Measurements from ENCODE around the gene ADORA1.

ADORA1 gene

DNA sequence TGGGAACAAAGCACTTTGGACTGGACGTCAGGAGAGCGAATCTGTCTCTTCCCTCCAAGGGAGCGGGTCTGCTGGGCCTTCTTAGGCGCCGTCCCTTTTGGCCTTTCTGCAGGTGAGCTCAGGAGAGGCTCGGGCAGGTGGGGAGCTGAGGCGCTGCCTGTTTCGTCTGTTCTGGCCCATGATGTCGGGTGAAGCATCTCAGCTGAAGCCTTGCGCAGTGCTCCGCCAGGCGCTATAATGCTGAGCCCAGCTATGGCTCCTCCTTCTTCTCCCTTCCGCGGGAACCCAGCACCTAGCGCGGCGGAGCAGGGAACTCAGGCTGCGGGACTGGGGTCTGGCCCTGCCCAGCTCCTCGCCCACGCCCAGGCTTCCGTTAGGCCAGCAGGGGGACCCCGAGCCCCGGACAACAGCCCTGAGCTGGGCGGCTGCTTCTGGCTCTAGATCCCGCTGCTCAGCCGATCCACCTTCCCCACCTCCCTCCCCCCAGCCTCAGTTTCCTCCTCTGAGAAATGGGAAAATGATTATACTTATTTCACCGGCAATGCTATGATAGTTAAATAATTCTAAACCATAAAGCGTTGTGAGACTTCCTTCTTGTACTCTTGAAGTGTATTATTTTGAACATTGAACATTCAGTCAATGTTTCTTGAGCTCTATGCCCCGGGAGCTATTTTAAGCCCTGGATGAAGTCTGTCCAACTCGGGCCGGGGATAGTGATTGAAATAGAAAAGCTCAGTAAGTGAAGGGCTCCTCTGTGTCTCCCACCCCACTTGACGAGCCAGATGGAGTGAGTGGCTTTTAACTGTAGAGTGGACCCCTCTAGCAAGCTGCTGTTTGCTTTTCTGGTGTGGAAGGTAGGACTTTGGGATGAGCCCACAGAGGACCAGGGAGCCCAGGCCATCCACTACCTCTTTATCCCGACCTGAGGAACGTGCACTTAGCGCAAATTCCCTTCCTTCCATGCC, 9.6 kb upstream of the ADORA1 start:
- Histone ChIP-seq H4K20me1 (ENCODE audit: insufficient read depth, low read length) (no peaks in the 10 kb centered on the region), H3K9me2 (ENCODE audit: low read depth, low read length) (no peaks in the 10 kb centered on the region), H3K27me3 (ENCODE audit: insufficient read depth, low read length) (peaks cover 4% of the 10 kb centered on the region; the same call in 1 of the 2 replicates), H3K36me3 (ENCODE audit: insufficient read depth, low read length) (no peaks in the 10 kb centered on the region), H3K4me3 (ENCODE audit: low read depth, low read length, poor library complexity, severe bottlenecking) (no peak overlapping the region), H3K9me3 (ENCODE audit: low read length) (no peaks in the 10 kb centered on the region), H3K4me2 (ENCODE audit: low read length) (no peak overlapping the region), H3F3A (ENCODE audit: insufficient read depth, low read length) (no peaks in the 10 kb centered on the region), H3K9ac (ENCODE audit: low read length) (no peak overlapping the region), H3K4me1 (ENCODE audit: insufficient read depth, low read length, severe bottlenecking) (no peaks in the 10 kb centered on the region), H3K27ac (ENCODE audit: low read depth, low read length, poor library complexity, severe bottlenecking) (no peak overlapping the region), H2AFZ (ENCODE audit: low read length) (no peak overlapping the region), H3K79me2 (ENCODE audit: insufficient read depth, low read length) (no peaks in the 10 kb centered on the region)
- TF ChIP-seq, protein P1, sequence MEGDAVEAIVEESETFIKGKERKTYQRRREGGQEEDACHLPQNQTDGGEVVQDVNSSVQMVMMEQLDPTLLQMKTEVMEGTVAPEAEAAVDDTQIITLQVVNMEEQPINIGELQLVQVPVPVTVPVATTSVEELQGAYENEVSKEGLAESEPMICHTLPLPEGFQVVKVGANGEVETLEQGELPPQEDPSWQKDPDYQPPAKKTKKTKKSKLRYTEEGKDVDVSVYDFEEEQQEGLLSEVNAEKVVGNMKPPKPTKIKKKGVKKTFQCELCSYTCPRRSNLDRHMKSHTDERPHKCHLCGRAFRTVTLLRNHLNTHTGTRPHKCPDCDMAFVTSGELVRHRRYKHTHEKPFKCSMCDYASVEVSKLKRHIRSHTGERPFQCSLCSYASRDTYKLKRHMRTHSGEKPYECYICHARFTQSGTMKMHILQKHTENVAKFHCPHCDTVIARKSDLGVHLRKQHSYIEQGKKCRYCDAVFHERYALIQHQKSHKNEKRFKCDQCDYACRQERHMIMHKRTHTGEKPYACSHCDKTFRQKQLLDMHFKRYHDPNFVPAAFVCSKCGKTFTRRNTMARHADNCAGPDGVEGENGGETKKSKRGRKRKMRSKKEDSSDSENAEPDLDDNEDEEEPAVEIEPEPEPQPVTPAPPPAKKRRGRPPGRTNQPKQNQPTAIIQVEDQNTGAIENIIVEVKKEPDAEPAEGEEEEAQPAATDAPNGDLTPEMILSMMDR (IDR thresholded peaks at IDR 0.05; ENCODE audit: low read length): peak; percentile 56; the same call in 1 of the 2 replicates
- TF ChIP-seq EZH2 (IDR thresholded peaks at IDR 0.05; ENCODE audit: borderline replicate concordance, low read length): no peak

DNA sequence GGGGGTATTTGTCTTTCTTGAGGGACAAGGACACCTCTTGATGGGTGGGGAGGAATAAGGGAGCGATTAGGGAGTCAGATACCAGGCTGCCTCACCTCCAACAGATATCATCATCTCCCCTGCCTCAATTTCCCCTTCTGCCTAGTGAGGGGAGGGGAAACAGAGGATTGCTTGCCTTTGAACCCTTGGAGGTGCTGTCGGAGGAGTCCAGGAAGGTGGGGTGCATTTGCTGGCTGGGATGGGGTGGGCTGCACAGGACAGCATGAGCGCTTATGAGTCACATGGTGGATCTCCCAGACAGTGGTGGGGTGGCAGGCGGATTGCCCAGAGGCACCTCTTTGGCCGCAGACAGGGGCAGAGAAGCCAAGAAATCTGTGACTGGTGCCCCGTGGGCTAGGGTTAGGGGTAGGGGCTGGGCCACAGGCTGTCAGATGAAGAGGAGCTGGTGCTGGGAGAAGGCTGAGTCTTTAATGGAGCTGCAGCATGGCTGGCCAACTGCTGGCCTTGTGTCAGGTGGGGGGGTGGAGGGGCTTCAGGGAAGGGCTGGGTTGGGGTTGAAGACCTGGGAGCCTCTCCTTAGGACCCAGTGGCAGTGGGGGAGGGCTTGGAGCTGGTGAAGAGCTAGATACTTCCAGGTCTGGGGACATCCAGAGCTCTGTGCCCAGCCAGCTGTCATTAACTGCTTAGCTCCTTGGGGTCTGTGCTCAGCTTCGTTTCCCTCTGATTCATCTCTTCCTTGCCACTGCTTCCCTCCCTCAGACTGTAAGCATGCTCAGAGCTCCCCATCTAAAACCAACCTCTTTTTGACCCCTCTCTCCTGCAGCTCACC, 7.0 kb upstream of the ADORA1 start:
- H3K4me3 ChIP-seq (ENCODE audit: low read depth, low read length, poor library complexity, severe bottlenecking): no peak overlapping the region
- H3K79me2 ChIP-seq (ENCODE audit: insufficient read depth, low read length): no peaks in the 10 kb centered on the region
- peaks cover 4% of the 10 kb centered on the region for H3K27me3 ChIP-seq (ENCODE audit: insufficient read depth, low read length)
- no peaks in the 10 kb centered on the region for H4K20me1 ChIP-seq (ENCODE audit: insufficient read depth, low read length)
- TF ChIP-seq, protein P1 (IDR thresholded peaks at IDR 0.05; ENCODE audit: low read length): no peak
- no peak for TF ChIP-seq EZH2 (IDR thresholded peaks at IDR 0.05; ENCODE audit: borderline replicate concordance, low read length)
- no peak overlapping the region for H2AFZ ChIP-seq (ENCODE audit: low read length)
- no peaks in the 10 kb centered on the region for H3K4me1 ChIP-seq (ENCODE audit: insufficient read depth, low read length, severe bottlenecking)
- H3F3A ChIP-seq (ENCODE audit: insufficient read depth, low read length): no peaks in the 10 kb centered on the region
- H3K27ac ChIP-seq (ENCODE audit: low read depth, low read length, poor library complexity, severe bottlenecking): no peak overlapping the region
- no peaks in the 10 kb centered on the region for H3K36me3 ChIP-seq (ENCODE audit: insufficient read depth, low read length)
- no peaks in the 10 kb centered on the region for H3K9me3 ChIP-seq (ENCODE audit: low read length)
- no peak overlapping the region for H3K4me2 ChIP-seq (ENCODE audit: low read length)
- H3K9ac ChIP-seq (ENCODE audit: low read length): no peak overlapping the region
- no peaks in the 10 kb centered on the region for H3K9me2 ChIP-seq (ENCODE audit: low read depth, low read length)

DNA sequence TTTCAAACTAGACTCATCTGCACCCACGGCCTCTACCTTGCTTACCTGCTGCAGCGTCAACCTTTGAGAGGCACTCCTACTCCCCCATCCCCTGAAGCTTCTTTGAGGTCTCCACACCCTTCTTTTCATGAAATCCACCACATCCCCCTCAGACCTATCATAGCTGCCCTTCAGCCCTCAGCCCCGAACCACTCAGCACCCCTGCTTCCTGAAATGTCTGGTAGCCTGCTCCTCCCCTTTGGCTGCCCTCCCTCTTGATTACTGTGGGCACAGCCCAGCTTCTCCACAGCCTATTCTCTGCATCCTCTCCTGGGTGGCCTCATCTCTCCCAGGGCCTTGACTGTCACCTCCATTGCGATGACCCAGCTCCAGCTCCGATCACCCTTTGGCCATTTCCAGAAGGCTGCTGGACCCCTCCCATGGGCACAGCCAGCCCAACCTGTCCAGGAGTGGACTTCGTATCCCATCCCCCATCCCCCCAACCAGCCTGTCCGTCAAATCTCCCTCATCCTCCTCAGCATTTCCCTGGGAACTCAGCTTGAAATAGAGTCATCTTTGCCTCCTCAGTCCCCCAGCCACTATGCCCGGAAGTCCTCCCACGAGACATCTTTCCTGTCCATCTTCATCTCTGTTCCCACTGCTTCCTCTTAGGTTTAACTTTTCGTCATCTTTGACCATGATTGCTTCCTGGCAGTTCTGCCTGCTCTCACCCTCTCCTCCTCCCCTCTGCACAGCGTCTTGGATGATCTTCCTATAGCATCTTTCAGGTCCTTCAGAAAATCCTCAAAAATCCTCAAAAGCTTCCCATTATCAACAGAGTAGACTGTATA, 6.1 kb upstream of the ADORA1 start:
- Histone ChIP-seq H3K27me3 (ENCODE audit: insufficient read depth, low read length) (no peaks in the 10 kb centered on the region; the same call in none of the 2 replicates), H3F3A (ENCODE audit: insufficient read depth, low read length) (no peaks in the 10 kb centered on the region)

More for the DNA sequence above, 6.1 kb upstream of the ADORA1 start:
- no peaks in the 10 kb centered on the region for H3K9me3 ChIP-seq (ENCODE audit: low read length)
- H4K20me1 ChIP-seq (ENCODE audit: insufficient read depth, low read length): no peaks in the 10 kb centered on the region
- TF ChIP-seq, protein P1 (IDR thresholded peaks at IDR 0.05; ENCODE audit: low read length): no peak
- TF ChIP-seq EZH2 (IDR thresholded peaks at IDR 0.05; ENCODE audit: borderline replicate concordance, low read length): no peak
- H3K9me2 ChIP-seq (ENCODE audit: low read depth, low read length): no peaks in the 10 kb centered on the region
- no peaks in the 10 kb centered on the region for H3K4me1 ChIP-seq (ENCODE audit: insufficient read depth, low read length, severe bottlenecking)
- H2AFZ ChIP-seq (ENCODE audit: low read length): no peak overlapping the region
- no peak overlapping the region for H3K4me3 ChIP-seq (ENCODE audit: low read depth, low read length, poor library complexity, severe bottlenecking)
- H3K9ac ChIP-seq (ENCODE audit: low read length): no peak overlapping the region
- H3K27ac ChIP-seq (ENCODE audit: low read depth, low read length, poor library complexity, severe bottlenecking): no peak overlapping the region
- no peak overlapping the region for H3K4me2 ChIP-seq (ENCODE audit: low read length)
- H3K79me2 ChIP-seq (ENCODE audit: insufficient read depth, low read length): no peaks in the 10 kb centered on the region
- H3K36me3 ChIP-seq (ENCODE audit: insufficient read depth, low read length): no peaks in the 10 kb centered on the region

All from OCI-LY1 (cell line).